T-helper 2 cell treated with Interferon-gamma antibody and Interleukin-4, amounts not matched to agents 5 μg/mL and 100 μg/mL, for 36 hours (primary cell): ENCODE data around the gene AFF1.
A peak's percentile ranks its signal among the peaks of the same experiment; 100 is the strongest.

ENCODE experiments used
- DNase-seq: peaks from one replicate; pipeline ENCODE4 v3.0.0; 2021; ENCODE audit warnings: low spot score
- H3K27ac Mint-ChIP-seq: one replicate; pipeline ENCODE4 v1.8.0; 2021; ENCODE audit warnings: mild to moderate bottlenecking, mixed read lengths
- H3K27me3 Mint-ChIP-seq: one replicate; pipeline ENCODE4 v1.8.0; 2021; ENCODE audit warnings: low read depth, mixed read lengths
- H3K36me3 Mint-ChIP-seq: one replicate; pipeline ENCODE4 v1.8.0; 2021; ENCODE audit warnings: low read depth, mixed read lengths
- H3K4me1 Mint-ChIP-seq: one replicate; pipeline ENCODE4 v1.8.0; 2021; ENCODE audit warnings: low read depth, mixed read lengths
- H3K4me3 Mint-ChIP-seq: one replicate; pipeline ENCODE4 v1.8.0; 2022; ENCODE audit warnings: mild to moderate bottlenecking, moderate library complexity, mixed read lengths
- H3K9me3 Mint-ChIP-seq: one replicate; pipeline ENCODE4 v1.8.0; 2021; ENCODE audit warnings: mixed read lengths

The AFF1 gene

GRCh38 chr4:86934147-86934770 is 552 bp upstream of the AFF1 start:
- peak; percentile 5 for DNase-seq
- no peaks in the 10 kb centered on the region for H3K27me3 Mint-ChIP-seq
- peaks cover 10% of the 10 kb centered on the region for H3K36me3 Mint-ChIP-seq
- peak overlapping the region; percentile 92 for H3K4me3 Mint-ChIP-seq
- H3K4me1 Mint-ChIP-seq, result peaks cover 36% of the 10 kb centered on the region
- peak overlapping the region; percentile 91 for H3K27ac Mint-ChIP-seq
- H3K9me3 Mint-ChIP-seq, result no peaks in the 10 kb centered on the region

- Mint-ChIP-seq H3K27ac (peak overlapping the region; percentile 96), H3K4me3 (peak overlapping the region; percentile 93), H3K36me3 (peaks cover 10% of the 10 kb centered on the region), H3K9me3 (no peaks in the 10 kb centered on the region), H3K27me3 (no peaks in the 10 kb centered on the region), H3K4me1 (peaks cover 46% of the 10 kb centered on the region)
- no peak for DNase-seq
These were observed 698 bp downstream of the AFF1 start for GRCh38 chr4:86935566-86935852.

- Mint-ChIP-seq H3K27ac (peak overlapping the region; percentile 96), H3K4me1 (peaks cover 45% of the 10 kb centered on the region), H3K9me3 (no peaks in the 10 kb centered on the region), H3K4me3 (peak overlapping the region; percentile 93), H3K36me3 (peaks cover 9% of the 10 kb centered on the region), H3K27me3 (no peaks in the 10 kb centered on the region)
- peak; percentile 83 for DNase-seq
These were observed 1.3 kb downstream of the AFF1 start for GRCh38 chr4:86935853-86936733.

- Mint-ChIP-seq H3K27me3 (no peaks in the 10 kb centered on the region), H3K9me3 (no peaks in the 10 kb centered on the region), H3K4me3 (peak overlapping the region; percentile 80), H3K4me1 (peaks cover 44% of the 10 kb centered on the region), H3K27ac (peak overlapping the region; percentile 78), H3K36me3 (peaks cover 11% of the 10 kb centered on the region)
- no peak for DNase-seq
These were observed 4.1 kb downstream of the AFF1 start for GRCh38 chr4:86938771-86939520.

GRCh38 chr4:86939729-86940575 is 5.1 kb downstream of the AFF1 start:
- Mint-ChIP-seq H3K4me1 (peaks cover 47% of the 10 kb centered on the region), H3K9me3 (no peaks in the 10 kb centered on the region), H3K27me3 (no peaks in the 10 kb centered on the region), H3K4me3 (peak overlapping the region; percentile 80), H3K36me3 (peaks cover 11% of the 10 kb centered on the region), H3K27ac (peak overlapping the region; percentile 78)
- DNase-seq, result peak; percentile 23

- H3K27me3 Mint-ChIP-seq, result no peaks in the 10 kb centered on the region
- H3K36me3 Mint-ChIP-seq, result peaks cover 11% of the 10 kb centered on the region
- H3K4me3 Mint-ChIP-seq, result peak overlapping the region; percentile 25
- H3K27ac Mint-ChIP-seq, result no peak overlapping the region
- H3K9me3 Mint-ChIP-seq, result no peaks in the 10 kb centered on the region
- peaks cover 46% of the 10 kb centered on the region for H3K4me1 Mint-ChIP-seq
- DNase-seq, result no peak
These were observed 6.2 kb downstream of the AFF1 start for GRCh38 chr4:86940920-86941460.

GRCh38 chr4:86942185-86942666 is 7.4 kb downstream of the AFF1 start:
- no peaks in the 10 kb centered on the region for H3K9me3 Mint-ChIP-seq
- peaks cover 43% of the 10 kb centered on the region for H3K4me1 Mint-ChIP-seq
- DNase-seq, result no peak
- no peak overlapping the region for H3K27ac Mint-ChIP-seq
- no peaks in the 10 kb centered on the region for H3K27me3 Mint-ChIP-seq
- H3K36me3 Mint-ChIP-seq, result peaks cover 10% of the 10 kb centered on the region
- no peak overlapping the region for H3K4me3 Mint-ChIP-seq

GRCh38 chr4:86944964-86945781 is 10.4 kb downstream of the AFF1 start:
- no peak overlapping the region for H3K27ac Mint-ChIP-seq

GRCh38 chr4:86946868-86947500 is 12.2 kb downstream of the AFF1 start:
- peaks cover 17% of the 10 kb centered on the region for H3K36me3 Mint-ChIP-seq
- no peaks in the 10 kb centered on the region for H3K9me3 Mint-ChIP-seq
- no peak overlapping the region for H3K27ac Mint-ChIP-seq
- no peaks in the 10 kb centered on the region for H3K27me3 Mint-ChIP-seq
- no peak for DNase-seq
- peaks cover 25% of the 10 kb centered on the region for H3K4me1 Mint-ChIP-seq
- no peak overlapping the region for H3K4me3 Mint-ChIP-seq

More at GRCh38 chr4:86944964-86945781, 10.4 kb downstream of the AFF1 start:
- no peaks in the 10 kb centered on the region for H3K9me3 Mint-ChIP-seq
- H3K27me3 Mint-ChIP-seq, result no peaks in the 10 kb centered on the region
- peaks cover 8% of the 10 kb centered on the region for H3K36me3 Mint-ChIP-seq
- DNase-seq, result no peak
- H3K4me1 Mint-ChIP-seq, result peaks cover 28% of the 10 kb centered on the region
- no peak overlapping the region for H3K4me3 Mint-ChIP-seq

GRCh38 chr4:86947501-86948120 is 12.8 kb downstream of the AFF1 start:
- Mint-ChIP-seq H3K9me3 (no peaks in the 10 kb centered on the region), H3K4me1 (peaks cover 24% of the 10 kb centered on the region), H3K27ac (peak overlapping the region; percentile 7), H3K36me3 (peaks cover 17% of the 10 kb centered on the region), H3K27me3 (no peaks in the 10 kb centered on the region), H3K4me3 (no peak overlapping the region)
- DNase-seq, result no peak

GRCh38 chr4:86948276-86948675 is 13.5 kb downstream of the AFF1 start:
- Mint-ChIP-seq H3K4me1 (peaks cover 20% of the 10 kb centered on the region), H3K27me3 (no peaks in the 10 kb centered on the region), H3K27ac (no peak overlapping the region), H3K9me3 (no peaks in the 10 kb centered on the region), H3K36me3 (peaks cover 16% of the 10 kb centered on the region), H3K4me3 (no peak overlapping the region)
- DNase-seq, result no peak
